Ishikawa (cell line): ENCODE data around the gene CD99.

Source experiments
- CEBPB ChIP-seq: IDR thresholded peaks from 2 replicates; pipeline ENCODE4 v1.6.1; 2012
- CREB1 ChIP-seq: IDR thresholded peaks from 2 replicates; pipeline ENCODE4 v1.6.1; 2012; ENCODE audit warnings: low read depth
- EGR1 ChIP-seq: IDR thresholded peaks from 2 replicates; pipeline ENCODE4 v1.6.1; 2012
- EP300 ChIP-seq: IDR thresholded peaks from 2 replicates; pipeline ENCODE4 v1.6.1; 2012; ENCODE audit warnings: borderline replicate concordance
- FOXM1 ChIP-seq: IDR thresholded peaks from 2 replicates; pipeline ENCODE4 v1.6.1; 2012; ENCODE audit warnings: low read depth, borderline replicate concordance
- NFIC ChIP-seq: IDR thresholded peaks from 2 replicates; pipeline ENCODE4 v1.6.1; 2012
- RAD21 ChIP-seq: IDR thresholded peaks from 2 replicates; pipeline ENCODE4 v1.6.1; 2012; ENCODE audit warnings: low read depth
- TAF1 ChIP-seq: IDR thresholded peaks from 2 replicates; pipeline ENCODE4 v1.6.1; 2012; ENCODE audit warnings: low read depth, mild to moderate bottlenecking
- TCF12 ChIP-seq: IDR thresholded peaks from 2 replicates; pipeline ENCODE4 v1.6.1; 2012; ENCODE audit warnings: low read depth
- TEAD4 ChIP-seq: IDR thresholded peaks from 2 replicates; pipeline ENCODE4 v1.6.1; 2012
- YY1 ChIP-seq: IDR thresholded peaks from 2 replicates; pipeline ENCODE4 v1.6.1; 2012; ENCODE audit warnings: low read depth
- ZBTB7A ChIP-seq: IDR thresholded peaks from 2 replicates; pipeline ENCODE4 v1.6.1; 2012; ENCODE audit warnings: low read depth
- TF ChIP-seq, protein P1 (sequence below): IDR thresholded peaks from 2 replicates; pipeline ENCODE4 v1.6.1; 2012
- TF ChIP-seq, protein P2 (sequence below): IDR thresholded peaks from 2 replicates; pipeline ENCODE4 v1.6.1; 2012
- TF ChIP-seq, protein P3 (sequence below): IDR thresholded peaks from 2 replicates; pipeline ENCODE4 v1.6.1; 2012; ENCODE audit warnings: low read depth, mild to moderate bottlenecking

Gene CD99

DNA sequence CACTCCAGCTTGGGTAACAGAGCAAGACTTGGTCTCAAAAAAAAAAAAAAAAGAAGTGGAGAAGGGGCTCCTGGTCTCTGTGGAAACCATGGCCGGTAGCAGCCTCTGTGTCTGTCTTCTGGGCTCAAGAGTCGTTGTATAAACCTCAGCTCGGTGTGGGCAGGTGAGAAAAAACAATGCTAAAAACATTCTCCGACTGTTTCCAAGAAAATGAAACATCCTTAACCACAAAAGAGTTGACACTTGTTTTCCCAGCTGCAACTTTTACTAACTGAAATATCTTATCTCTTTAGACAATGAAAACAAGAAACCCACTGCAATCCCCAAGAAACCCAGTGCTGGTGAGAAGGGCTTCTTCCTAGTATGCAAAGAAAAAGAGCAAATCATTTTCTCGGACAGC lies 26.2 kb downstream of the CD99 start:
- TF ChIP-seq CREB1 (no peak), TCF12 (no peak), EP300 (no peak), YY1 (no peak), NFIC (no peak), TEAD4 (no peak), FOXM1 (no peak), TAF1 (no peak), RAD21 (no peak)
- TF ChIP-seq, protein P1, sequence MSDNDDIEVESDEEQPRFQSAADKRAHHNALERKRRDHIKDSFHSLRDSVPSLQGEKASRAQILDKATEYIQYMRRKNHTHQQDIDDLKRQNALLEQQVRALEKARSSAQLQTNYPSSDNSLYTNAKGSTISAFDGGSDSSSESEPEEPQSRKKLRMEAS: no peak

DNA sequence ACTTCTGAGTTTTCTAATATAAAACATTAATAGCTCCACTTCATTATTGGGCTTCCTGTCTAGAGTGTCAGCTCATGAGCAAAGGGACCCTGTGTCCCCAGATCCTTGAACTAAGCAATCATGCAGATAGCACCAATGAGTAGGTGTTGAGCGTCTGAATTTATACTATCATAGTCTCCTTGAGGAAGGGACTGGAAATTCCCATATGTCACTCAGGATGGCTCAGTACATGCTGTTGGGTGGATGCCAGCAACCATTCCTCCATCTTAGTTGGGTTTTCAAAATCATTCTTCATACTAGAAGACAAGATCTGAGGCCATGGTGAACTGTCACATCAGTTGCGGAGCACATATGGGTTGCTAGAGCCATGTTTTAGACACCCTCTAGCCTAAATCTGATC lies 27.7 kb downstream of the CD99 start:
- TF ChIP-seq, protein P2, sequence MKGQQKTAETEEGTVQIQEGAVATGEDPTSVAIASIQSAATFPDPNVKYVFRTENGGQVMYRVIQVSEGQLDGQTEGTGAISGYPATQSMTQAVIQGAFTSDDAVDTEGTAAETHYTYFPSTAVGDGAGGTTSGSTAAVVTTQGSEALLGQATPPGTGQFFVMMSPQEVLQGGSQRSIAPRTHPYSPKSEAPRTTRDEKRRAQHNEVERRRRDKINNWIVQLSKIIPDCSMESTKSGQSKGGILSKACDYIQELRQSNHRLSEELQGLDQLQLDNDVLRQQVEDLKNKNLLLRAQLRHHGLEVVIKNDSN: no peak
- TF ChIP-seq, protein P1: no peak
- no peak for TF ChIP-seq TEAD4
- no peak for TF ChIP-seq CEBPB
- no peak for TF ChIP-seq RAD21
- no peak for TF ChIP-seq TAF1
- no peak for TF ChIP-seq TCF12
- no peak for TF ChIP-seq EGR1
- no peak for TF ChIP-seq EP300
- no peak for TF ChIP-seq FOXM1
- TF ChIP-seq NFIC: no peak
- TF ChIP-seq, protein P3, sequence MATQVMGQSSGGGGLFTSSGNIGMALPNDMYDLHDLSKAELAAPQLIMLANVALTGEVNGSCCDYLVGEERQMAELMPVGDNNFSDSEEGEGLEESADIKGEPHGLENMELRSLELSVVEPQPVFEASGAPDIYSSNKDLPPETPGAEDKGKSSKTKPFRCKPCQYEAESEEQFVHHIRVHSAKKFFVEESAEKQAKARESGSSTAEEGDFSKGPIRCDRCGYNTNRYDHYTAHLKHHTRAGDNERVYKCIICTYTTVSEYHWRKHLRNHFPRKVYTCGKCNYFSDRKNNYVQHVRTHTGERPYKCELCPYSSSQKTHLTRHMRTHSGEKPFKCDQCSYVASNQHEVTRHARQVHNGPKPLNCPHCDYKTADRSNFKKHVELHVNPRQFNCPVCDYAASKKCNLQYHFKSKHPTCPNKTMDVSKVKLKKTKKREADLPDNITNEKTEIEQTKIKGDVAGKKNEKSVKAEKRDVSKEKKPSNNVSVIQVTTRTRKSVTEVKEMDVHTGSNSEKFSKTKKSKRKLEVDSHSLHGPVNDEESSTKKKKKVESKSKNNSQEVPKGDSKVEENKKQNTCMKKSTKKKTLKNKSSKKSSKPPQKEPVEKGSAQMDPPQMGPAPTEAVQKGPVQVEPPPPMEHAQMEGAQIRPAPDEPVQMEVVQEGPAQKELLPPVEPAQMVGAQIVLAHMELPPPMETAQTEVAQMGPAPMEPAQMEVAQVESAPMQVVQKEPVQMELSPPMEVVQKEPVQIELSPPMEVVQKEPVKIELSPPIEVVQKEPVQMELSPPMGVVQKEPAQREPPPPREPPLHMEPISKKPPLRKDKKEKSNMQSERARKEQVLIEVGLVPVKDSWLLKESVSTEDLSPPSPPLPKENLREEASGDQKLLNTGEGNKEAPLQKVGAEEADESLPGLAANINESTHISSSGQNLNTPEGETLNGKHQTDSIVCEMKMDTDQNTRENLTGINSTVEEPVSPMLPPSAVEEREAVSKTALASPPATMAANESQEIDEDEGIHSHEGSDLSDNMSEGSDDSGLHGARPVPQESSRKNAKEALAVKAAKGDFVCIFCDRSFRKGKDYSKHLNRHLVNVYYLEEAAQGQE: no peak
- no peak for TF ChIP-seq YY1
- TF ChIP-seq CREB1: no peak
- TF ChIP-seq ZBTB7A: no peak

DNA sequence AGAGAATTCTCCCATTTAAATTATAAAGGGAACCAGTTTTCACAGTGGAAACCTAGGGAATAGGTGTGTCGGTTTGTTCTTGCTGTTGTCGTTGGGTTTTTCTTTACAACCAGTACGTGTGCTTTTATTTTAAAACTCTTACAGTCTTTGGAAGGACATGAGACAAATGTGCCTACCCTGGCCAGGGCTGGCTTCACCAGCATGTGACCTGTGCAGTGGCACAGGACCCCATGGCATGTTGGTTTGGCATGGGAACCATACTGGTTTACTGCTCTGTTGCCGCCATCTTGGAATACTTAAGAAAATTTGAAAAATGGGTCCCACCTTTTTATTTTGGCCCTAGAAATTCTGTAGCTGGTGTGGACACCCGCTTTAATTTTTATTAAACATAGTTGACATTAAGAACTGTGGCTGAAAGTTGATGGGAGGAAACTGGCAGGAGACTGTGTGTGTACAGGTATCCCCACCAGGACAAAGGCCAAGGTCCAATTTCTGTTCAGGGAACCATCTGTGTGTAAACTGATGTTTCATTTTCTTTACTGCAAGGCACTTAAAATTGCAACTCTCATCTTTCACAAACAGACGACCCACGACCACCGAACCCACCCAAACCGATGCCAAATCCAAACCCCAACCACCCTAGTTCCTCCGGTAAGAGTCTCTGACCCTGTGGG lies 28.8 kb downstream of the CD99 start:
- TF ChIP-seq TAF1: no peak
- no peak for TF ChIP-seq NFIC
- no peak for TF ChIP-seq YY1
- TF ChIP-seq EP300: no peak
- TF ChIP-seq, protein P1: no peak
- no peak for TF ChIP-seq CREB1
- no peak for TF ChIP-seq TEAD4
- TF ChIP-seq RAD21: no peak
- no peak for TF ChIP-seq CEBPB

DNA sequence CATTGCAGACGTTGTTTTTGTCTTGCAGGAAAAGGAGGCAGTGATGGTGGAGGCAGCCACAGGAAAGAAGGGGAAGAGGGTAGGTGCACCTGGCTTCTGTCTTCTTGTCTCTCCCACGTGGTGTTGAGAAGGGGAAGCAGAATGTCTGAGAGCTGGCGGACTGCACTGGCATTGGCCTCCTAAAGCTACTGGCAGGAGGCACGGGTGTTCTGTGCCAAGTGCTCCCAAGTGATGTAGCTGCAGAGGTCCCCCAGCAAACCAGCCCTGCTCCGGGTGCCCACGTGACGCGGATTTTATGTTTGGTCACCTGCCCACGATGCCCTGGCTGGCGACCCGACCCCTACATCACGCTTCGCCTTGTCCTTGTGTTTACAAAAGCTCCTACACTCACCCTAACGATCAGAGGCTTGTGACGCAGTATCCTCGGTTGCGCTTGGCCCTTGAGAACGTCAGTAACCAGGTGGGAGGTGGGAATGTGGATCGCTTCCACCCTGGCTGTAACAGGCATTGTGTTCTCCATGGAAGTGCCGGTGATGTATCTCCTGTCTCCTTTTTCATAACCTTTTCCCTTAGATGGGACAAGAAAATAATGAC lies 32.3 kb downstream of the CD99 start:
- no peak for TF ChIP-seq CREB1
- no peak for TF ChIP-seq EGR1
- TF ChIP-seq CEBPB: no peak
- TF ChIP-seq, protein P2: no peak
- no peak for TF ChIP-seq TAF1
- TF ChIP-seq TCF12: no peak
- TF ChIP-seq FOXM1: no peak
- TF ChIP-seq YY1: no peak
- TF ChIP-seq TEAD4: no peak
- TF ChIP-seq, protein P3: no peak
- TF ChIP-seq, protein P1: no peak
- no peak for TF ChIP-seq EP300
- TF ChIP-seq NFIC: no peak
- no peak for TF ChIP-seq RAD21
- no peak for TF ChIP-seq ZBTB7A

DNA sequence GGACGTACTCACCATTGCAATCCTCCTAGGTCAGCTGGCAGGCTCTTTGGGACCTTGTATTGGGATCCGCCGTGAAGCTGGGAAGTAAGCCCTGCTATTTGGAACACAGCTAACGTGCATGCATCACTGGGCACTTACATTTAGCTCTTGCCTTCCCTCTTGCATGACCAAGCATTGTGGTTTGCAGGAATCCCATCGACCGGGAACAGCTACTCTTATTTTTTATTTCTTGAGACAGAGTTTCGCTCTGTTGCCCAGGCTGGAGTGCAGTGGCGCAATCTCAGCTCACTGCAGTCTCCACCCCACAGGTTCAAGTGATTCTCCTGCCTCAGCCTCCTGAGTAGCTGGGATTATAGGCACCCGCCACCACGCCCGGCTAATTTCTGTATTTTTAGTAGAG lies 36.2 kb downstream of the CD99 start:
- TF ChIP-seq CEBPB: 0 out of 2 replicates have a peak, but pooled peaks have one; percentile 31
